GM15510 (cell line): Measurements from ENCODE around the gene TSPAN8.

Source experiments
- POLR2A ChIP-seq: IDR thresholded peaks from 3 replicates; pipeline ENCODE4 v1.6.1; 2011; ENCODE audit warnings: borderline replicate concordance; ENCODE audit not compliant: insufficient read length; ENCODE audit errors: extremely low read depth

Gene TSPAN8

GRCh38 chr12:71107936-71108335, 49.9 kb downstream of the TSPAN8 start:
- no peak for TF ChIP-seq POLR2A

DNA sequence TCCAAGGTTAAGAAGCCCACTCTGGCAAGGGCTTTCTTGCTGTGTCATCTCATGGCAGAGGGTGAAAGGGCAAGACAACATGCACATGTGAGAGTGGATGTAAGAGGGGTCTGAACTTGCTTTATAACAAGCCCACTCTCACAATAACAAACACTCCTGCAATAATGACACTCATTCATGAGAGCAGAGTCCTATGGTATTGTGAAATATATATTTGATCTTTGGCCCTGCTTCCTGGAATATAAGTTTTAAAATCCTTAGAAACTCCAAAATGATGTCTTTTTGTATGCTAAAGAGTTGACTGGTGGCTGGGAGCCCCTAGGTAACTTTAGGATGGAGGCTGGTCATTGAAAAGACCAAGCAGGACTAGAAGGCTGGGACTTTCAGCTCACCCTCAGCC, 51.8 kb downstream of the TSPAN8 start:
- no peak for TF ChIP-seq POLR2A

- no peak for TF ChIP-seq POLR2A
Observed at GRCh38 chr12:71092290-71092689, 65.5 kb downstream of the TSPAN8 start.

GRCh38 chr12:71090971-71091370, 66.8 kb downstream of the TSPAN8 start:
- no peak for TF ChIP-seq POLR2A

DNA sequence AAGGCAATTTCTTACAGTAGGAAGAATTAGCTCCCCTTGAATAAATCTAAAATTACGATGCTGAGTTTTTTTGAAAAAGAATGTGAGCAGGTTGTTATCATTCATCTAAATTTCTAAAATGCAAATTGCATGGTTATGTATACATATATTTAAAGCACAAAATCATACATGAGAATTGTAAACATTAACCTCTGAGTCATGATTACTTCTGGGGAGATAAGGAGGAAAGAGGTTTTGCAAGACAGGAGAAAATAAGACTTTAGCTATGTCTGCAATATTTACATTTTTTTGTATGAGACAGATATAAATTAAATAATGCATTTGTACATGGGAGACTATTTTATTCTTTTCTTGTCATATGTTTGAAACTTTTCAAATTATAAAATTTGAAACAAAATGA, 72.2 kb downstream of the TSPAN8 start:
- TF ChIP-seq POLR2A: no peak

- TF ChIP-seq POLR2A: no peak
Observed at GRCh38 chr12:71075743-71076142, 82.1 kb downstream of the TSPAN8 start.
